CD4-positive, alpha-beta T cell treated with Interleukin-6 for 4 hours (primary cell): ENCODE data around the gene RBMS3.
"Not testable (repeated sequence)": the region's sequence is repeated elsewhere in the genome, so short reads cannot be mapped to it uniquely, and the experiment has no call there.

ENCODE experiments used
- DNase-seq: peaks from one replicate; pipeline ENCODE4 v3.0.0-alpha.2; 2020; ENCODE audit warnings: mixed read lengths

Gene RBMS3

GRCh38 chr3:29639578-29640290 is 358.9 kb downstream of the RBMS3 start:
- no peak for DNase-seq

GRCh38 chr3:29642393-29643033 is 361.6 kb downstream of the RBMS3 start:
- no peak for DNase-seq

- no peak for DNase-seq
Measured at GRCh38 chr3:29643034-29643425, 362.2 kb downstream of the RBMS3 start.

GRCh38 chr3:29644261-29644660 is 363.4 kb downstream of the RBMS3 start:
- no peak for DNase-seq

GRCh38 chr3:29644956-29645636 is 364.2 kb downstream of the RBMS3 start:
- DNase-seq = no peak

GRCh38 chr3:29646043-29646442 is 365.2 kb downstream of the RBMS3 start:
- DNase-seq = no peak

- no peak for DNase-seq
Measured at GRCh38 chr3:29649815-29650547, 369.1 kb downstream of the RBMS3 start.

- DNase-seq = no peak
Measured at GRCh38 chr3:29653680-29654079, 372.8 kb downstream of the RBMS3 start.

GRCh38 chr3:29655015-29655747 is 374.3 kb downstream of the RBMS3 start:
- no peak for DNase-seq

GRCh38 chr3:29665688-29666087 is 384.8 kb downstream of the RBMS3 start:
- no peak for DNase-seq

GRCh38 chr3:29668233-29668632 is 387.4 kb downstream of the RBMS3 start:
- DNase-seq = no peak

GRCh38 chr3:29668728-29669127 is 387.9 kb downstream of the RBMS3 start:
- DNase-seq = no peak

- DNase-seq = not testable (repeated sequence)
Measured at GRCh38 chr3:29670476-29670875, 389.6 kb downstream of the RBMS3 start.

- no peak for DNase-seq
Measured at GRCh38 chr3:29677421-29677820, 396.6 kb downstream of the RBMS3 start.

GRCh38 chr3:29679944-29680343 is 399.1 kb downstream of the RBMS3 start:
- DNase-seq = no peak

GRCh38 chr3:29683018-29683993 is 402.4 kb downstream of the RBMS3 start:
- DNase-seq = no peak

GRCh38 chr3:29686889-29687592 is 406.2 kb downstream of the RBMS3 start:
- DNase-seq = no peak

GRCh38 chr3:29690686-29691353 is 409.9 kb downstream of the RBMS3 start:
- no peak for DNase-seq

GRCh38 chr3:29693863-29694262 is 413.0 kb downstream of the RBMS3 start:
- no peak for DNase-seq

- no peak for DNase-seq
Measured at GRCh38 chr3:29694331-29694730, 413.5 kb downstream of the RBMS3 start.
